ENCODE data around the gene IL1RAPL1.

DNA sequence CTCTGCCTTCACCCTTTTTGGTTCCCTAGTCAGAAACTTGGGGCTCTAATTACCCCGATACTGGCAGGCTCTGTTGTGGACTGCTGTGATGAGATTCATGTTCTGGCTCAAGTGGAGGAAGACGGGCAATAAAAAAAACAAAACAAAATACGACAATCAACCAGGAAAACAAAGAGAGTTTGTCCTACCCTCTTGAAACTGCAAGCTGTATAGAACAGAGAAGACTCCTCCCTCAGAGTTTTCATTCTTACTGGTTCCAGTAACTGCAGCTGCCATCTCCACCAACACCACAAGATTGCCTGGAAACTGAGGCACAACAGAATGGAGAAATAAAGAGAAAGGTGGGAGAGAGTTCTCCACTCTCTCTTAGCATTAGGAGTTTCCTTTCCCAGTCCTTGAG, 11.1 kb upstream of the IL1RAPL1 start:
- TF ChIP-seq, protein P1, sequence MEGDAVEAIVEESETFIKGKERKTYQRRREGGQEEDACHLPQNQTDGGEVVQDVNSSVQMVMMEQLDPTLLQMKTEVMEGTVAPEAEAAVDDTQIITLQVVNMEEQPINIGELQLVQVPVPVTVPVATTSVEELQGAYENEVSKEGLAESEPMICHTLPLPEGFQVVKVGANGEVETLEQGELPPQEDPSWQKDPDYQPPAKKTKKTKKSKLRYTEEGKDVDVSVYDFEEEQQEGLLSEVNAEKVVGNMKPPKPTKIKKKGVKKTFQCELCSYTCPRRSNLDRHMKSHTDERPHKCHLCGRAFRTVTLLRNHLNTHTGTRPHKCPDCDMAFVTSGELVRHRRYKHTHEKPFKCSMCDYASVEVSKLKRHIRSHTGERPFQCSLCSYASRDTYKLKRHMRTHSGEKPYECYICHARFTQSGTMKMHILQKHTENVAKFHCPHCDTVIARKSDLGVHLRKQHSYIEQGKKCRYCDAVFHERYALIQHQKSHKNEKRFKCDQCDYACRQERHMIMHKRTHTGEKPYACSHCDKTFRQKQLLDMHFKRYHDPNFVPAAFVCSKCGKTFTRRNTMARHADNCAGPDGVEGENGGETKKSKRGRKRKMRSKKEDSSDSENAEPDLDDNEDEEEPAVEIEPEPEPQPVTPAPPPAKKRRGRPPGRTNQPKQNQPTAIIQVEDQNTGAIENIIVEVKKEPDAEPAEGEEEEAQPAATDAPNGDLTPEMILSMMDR (IDR thresholded peaks at IDR 0.05), result no peak
- TF ChIP-seq POLR2A (IDR thresholded peaks at IDR 0.05), result no peak

Measured in thyroid gland (tissue), 4 donors.